ENCODE data around the gene MPP2.

MPP2 gene

GRCh38 chr17:43917348-43918025 lies 10.2 kb upstream of the MPP2 start:
- ATAC-seq (ENCODE audit: low read depth) (peak; percentile 89), DNase-seq (ENCODE audit: low spot score in 2 of 2) (peak in 1 of 2 donors; percentile 39)
- H3K36me3 Mint-ChIP-seq, result no peaks in the 10 kb centered on the region
- peaks cover 3% of the 10 kb centered on the region for H3K27me3 Mint-ChIP-seq
- H3K4me1 Mint-ChIP-seq, result peaks cover 6% of the 10 kb centered on the region
- no peaks in the 10 kb centered on the region for H3K9me3 Mint-ChIP-seq
- no peak overlapping the region for H3K27ac Mint-ChIP-seq
- H3K4me3 Mint-ChIP-seq, result peak overlapping the region; percentile 76

- Mint-ChIP-seq H3K4me3 (peak overlapping the region; percentile 76), H3K36me3 (no peaks in the 10 kb centered on the region), H3K4me1 (peaks cover 6% of the 10 kb centered on the region), H3K27ac (no peak overlapping the region), H3K27me3 (peaks cover 1% of the 10 kb centered on the region), H3K9me3 (no peaks in the 10 kb centered on the region)
- DNase-seq (ENCODE audit: low spot score in 2 of 2) (no peak), ATAC-seq (ENCODE audit: low read depth) (peak; percentile 16)
Observed at GRCh38 chr17:43917016-43917347, 9.6 kb upstream of the MPP2 start.

GRCh38 chr17:43916385-43916784 lies 9.0 kb upstream of the MPP2 start:
- DNase-seq (ENCODE audit: low spot score in 2 of 2), result no peak
- no peaks in the 10 kb centered on the region for H3K9me3 Mint-ChIP-seq
- H3K27me3 Mint-ChIP-seq, result peaks cover 1% of the 10 kb centered on the region
- no peaks in the 10 kb centered on the region for H3K36me3 Mint-ChIP-seq
- peak overlapping the region; percentile 76 for H3K4me3 Mint-ChIP-seq
- peaks cover 6% of the 10 kb centered on the region for H3K4me1 Mint-ChIP-seq
- ATAC-seq (ENCODE audit: low read depth), result no peak
- no peak overlapping the region for H3K27ac Mint-ChIP-seq

- H3K9me3 Mint-ChIP-seq, result no peaks in the 10 kb centered on the region
- DNase-seq (ENCODE audit: low spot score in 2 of 2), result no peak
- no peak for ATAC-seq (ENCODE audit: low read depth)
- no peaks in the 10 kb centered on the region for H3K27me3 Mint-ChIP-seq
- no peak overlapping the region for H3K4me3 Mint-ChIP-seq
- H3K36me3 Mint-ChIP-seq, result no peaks in the 10 kb centered on the region
- peaks cover 6% of the 10 kb centered on the region for H3K4me1 Mint-ChIP-seq
- no peak overlapping the region for H3K27ac Mint-ChIP-seq
Observed at GRCh38 chr17:43915559-43915958, 8.2 kb upstream of the MPP2 start.

GRCh38 chr17:43914451-43914850 lies 7.1 kb upstream of the MPP2 start:
- no peaks in the 10 kb centered on the region for H3K36me3 Mint-ChIP-seq
- no peak overlapping the region for H3K27ac Mint-ChIP-seq
- no peaks in the 10 kb centered on the region for H3K27me3 Mint-ChIP-seq
- H3K9me3 Mint-ChIP-seq, result no peaks in the 10 kb centered on the region
- DNase-seq (ENCODE audit: low spot score in 2 of 2) (no peak), ATAC-seq (ENCODE audit: low read depth) (no peak)
- no peak overlapping the region for H3K4me3 Mint-ChIP-seq
- H3K4me1 Mint-ChIP-seq, result peaks cover 6% of the 10 kb centered on the region

GRCh38 chr17:43913584-43913983 lies 6.2 kb upstream of the MPP2 start:
- Mint-ChIP-seq H3K36me3 (no peaks in the 10 kb centered on the region), H3K4me1 (peaks cover 6% of the 10 kb centered on the region), H3K9me3 (no peaks in the 10 kb centered on the region), H3K27me3 (no peaks in the 10 kb centered on the region), H3K4me3 (no peak overlapping the region), H3K27ac (no peak overlapping the region)
- ATAC-seq (ENCODE audit: low read depth) (no peak), DNase-seq (ENCODE audit: low spot score in 2 of 2) (no peak)

- no peak overlapping the region for H3K27ac Mint-ChIP-seq
- H3K36me3 Mint-ChIP-seq, result no peaks in the 10 kb centered on the region
- no peak overlapping the region for H3K4me3 Mint-ChIP-seq
- DNase-seq (ENCODE audit: low spot score in 2 of 2) (no peak), ATAC-seq (ENCODE audit: low read depth) (no peak)
- H3K4me1 Mint-ChIP-seq, result peaks cover 6% of the 10 kb centered on the region
- no peaks in the 10 kb centered on the region for H3K9me3 Mint-ChIP-seq
- H3K27me3 Mint-ChIP-seq, result no peaks in the 10 kb centered on the region
Observed at GRCh38 chr17:43912635-43913304, 5.4 kb upstream of the MPP2 start.

- ATAC-seq (ENCODE audit: low read depth), result no peak
- H3K4me3 Mint-ChIP-seq, result no peak overlapping the region
- no peak overlapping the region for H3K27ac Mint-ChIP-seq
- DNase-seq (ENCODE audit: low spot score in 2 of 2), result no peak
- H3K9me3 Mint-ChIP-seq, result no peaks in the 10 kb centered on the region
- no peaks in the 10 kb centered on the region for H3K36me3 Mint-ChIP-seq
- peaks cover under 1% of the 10 kb centered on the region for H3K27me3 Mint-ChIP-seq
- H3K4me1 Mint-ChIP-seq, result peaks cover 8% of the 10 kb centered on the region
Observed at GRCh38 chr17:43911904-43912303, 4.6 kb upstream of the MPP2 start.

GRCh38 chr17:43909537-43910231 lies 2.3 kb upstream of the MPP2 start:
- ATAC-seq (ENCODE audit: low read depth) (no peak), DNase-seq (ENCODE audit: low spot score in 2 of 2) (no peak)
- Mint-ChIP-seq H3K27ac (no peak overlapping the region), H3K4me1 (peaks cover 11% of the 10 kb centered on the region), H3K36me3 (no peaks in the 10 kb centered on the region), H3K9me3 (no peaks in the 10 kb centered on the region), H3K4me3 (no peak overlapping the region), H3K27me3 (peaks cover 7% of the 10 kb centered on the region)

- DNase-seq (ENCODE audit: low spot score in 2 of 2) (no peak), ATAC-seq (ENCODE audit: low read depth) (peak; percentile 48)
- Mint-ChIP-seq H3K36me3 (no peaks in the 10 kb centered on the region), H3K27me3 (peaks cover 17% of the 10 kb centered on the region), H3K27ac (no peak overlapping the region), H3K4me3 (no peak overlapping the region), H3K4me1 (peaks cover 11% of the 10 kb centered on the region), H3K9me3 (no peaks in the 10 kb centered on the region)
Observed at GRCh38 chr17:43907998-43908721, 824 bp upstream of the MPP2 start.

- H3K27me3 Mint-ChIP-seq, result peaks cover 17% of the 10 kb centered on the region
- no peak overlapping the region for H3K27ac Mint-ChIP-seq
- no peaks in the 10 kb centered on the region for H3K36me3 Mint-ChIP-seq
- peak; percentile 27 for ATAC-seq (ENCODE audit: low read depth)
- no peak for DNase-seq (ENCODE audit: low spot score in 2 of 2)
- peaks cover 11% of the 10 kb centered on the region for H3K4me1 Mint-ChIP-seq
- peak overlapping the region; percentile 78 for H3K4me3 Mint-ChIP-seq
- no peaks in the 10 kb centered on the region for H3K9me3 Mint-ChIP-seq
Observed at GRCh38 chr17:43906951-43907424, 348 bp downstream of the MPP2 start.

GRCh38 chr17:43905985-43906852 lies 1.1 kb downstream of the MPP2 start:
- H3K36me3 Mint-ChIP-seq, result no peaks in the 10 kb centered on the region
- peaks cover 20% of the 10 kb centered on the region for H3K27me3 Mint-ChIP-seq
- no peaks in the 10 kb centered on the region for H3K9me3 Mint-ChIP-seq
- ATAC-seq (ENCODE audit: low read depth) (no peak), DNase-seq (ENCODE audit: low spot score in 2 of 2) (no peak)
- peak overlapping the region; percentile 78 for H3K4me3 Mint-ChIP-seq
- no peak overlapping the region for H3K27ac Mint-ChIP-seq
- peaks cover 11% of the 10 kb centered on the region for H3K4me1 Mint-ChIP-seq

- Mint-ChIP-seq H3K36me3 (no peaks in the 10 kb centered on the region), H3K4me3 (no peak overlapping the region), H3K27ac (no peak overlapping the region), H3K9me3 (no peaks in the 10 kb centered on the region), H3K27me3 (peaks cover 26% of the 10 kb centered on the region), H3K4me1 (peaks cover 17% of the 10 kb centered on the region)
- DNase-seq (ENCODE audit: low spot score in 2 of 2) (no peak), ATAC-seq (ENCODE audit: low read depth) (no peak)
Observed at GRCh38 chr17:43905400-43905984, 1.8 kb downstream of the MPP2 start.

All from memory B cell (primary cell).